G401 (cell line): ENCODE measurements around the gene FAM187B. TPM values are rescaled to one million over a fixed set of nuclear protein-coding genes. Genes with fewer than 3 reads are reported as not detected.

Experiments
- DNase-seq: peaks from one replicate; pipeline ENCODE4 v3.0.0-alpha.2; 2015; ENCODE audit warnings: low spot score
- in situ Hi-C: cut with HindIII; loops from 2 replicates; pipeline ENCODE4 v1.10.0; 2016; ENCODE audit warnings: low sequenced_read_pairs, mixed read lengths
- total RNA-seq: library from RNA; depleted of rRNA; stranded (reverse); fragments of >200 nt; shearing (Covaris generic); gene quantifications from 2 replicates; pipeline ENCODE4 v1.2.3, GENCODE V29; 2014; rRNA removed

Gene FAM187B
- total RNA-seq, 1 experiment from 2014 or later = not detected

GRCh38 chr19:35195830-35196229, 32.7 kb downstream of the FAM187B start:
- DNase-seq = no peak
- in situ Hi-C loops = no loop called here

- DNase-seq = no peak
- in situ Hi-C loops = no loop called here
These were observed 34.2 kb downstream of the FAM187B start for GRCh38 chr19:35194012-35194984.

- no peak for DNase-seq
- in situ Hi-C loops = no loop called here
These were observed 43.7 kb downstream of the FAM187B start for GRCh38 chr19:35184884-35185283.

GRCh38 chr19:35184267-35184666, 44.3 kb downstream of the FAM187B start:
- DNase-seq = no peak
- in situ Hi-C loops = no loop called here

GRCh38 chr19:35181387-35181786, 47.2 kb downstream of the FAM187B start:
- in situ Hi-C loops = no loop called here
- DNase-seq = no peak

GRCh38 chr19:35179830-35180229, 48.7 kb downstream of the FAM187B start:
- DNase-seq = no peak
- in situ Hi-C loops = no loop called here

GRCh38 chr19:35178701-35179100, 49.8 kb downstream of the FAM187B start:
- no peak for DNase-seq
- in situ Hi-C loops = no loop called here

GRCh38 chr19:35177377-35178274, 50.9 kb downstream of the FAM187B start:
- DNase-seq = no peak
- in situ Hi-C loops = no loop called here

- no peak for DNase-seq
- in situ Hi-C loops = no loop called here
These were observed 52.4 kb downstream of the FAM187B start for GRCh38 chr19:35176181-35176570.

Other genes with a start within 250 kb of the FAM187B start
- gene GRAMD1A, start 228.4 kb downstream of the FAM187B start, total RNA-seq = 29.9 and 42.9 TPM in 2 replicates
- 0.17 TPM in 1 of 2 replicates, not detected in the other for gene SCN1B, start 198.3 kb downstream of the FAM187B start, total RNA-seq
- gene HPN, start 187.0 kb downstream of the FAM187B start, total RNA-seq = not detected in 2 replicates
- not detected in 2 replicates for gene FXYD3, start 112.9 kb downstream of the FAM187B start, total RNA-seq
- 0.06 and 0.07 TPM in 2 replicates for gene LGI4, start 93.7 kb downstream of the FAM187B start, total RNA-seq
- gene FXYD1, start 89.9 kb downstream of the FAM187B start, total RNA-seq = not detected in 2 replicates
- not detected in 2 replicates for gene FXYD7, start 85.5 kb downstream of the FAM187B start, total RNA-seq
- gene FXYD5, start 74.0 kb downstream of the FAM187B start, total RNA-seq = not detected in 2 replicates
- 16.7 and 18.7 TPM in 2 replicates for gene LSR, start 20.3 kb upstream of the FAM187B start, total RNA-seq
- gene USF2, start 40.2 kb upstream of the FAM187B start, total RNA-seq = 90.7 and 98.8 TPM in 2 replicates
- gene HAMP, start 53.8 kb upstream of the FAM187B start, total RNA-seq = not detected in 2 replicates
- gene MAG, start 63.4 kb upstream of the FAM187B start, total RNA-seq = not detected in 2 replicates
- not detected in 2 replicates for gene CD22, start 100.4 kb upstream of the FAM187B start, total RNA-seq
- gene FFAR1, start 119.2 kb upstream of the FAM187B start, total RNA-seq = not detected in 2 replicates
- not detected in 2 replicates for gene FFAR3, start 129.7 kb upstream of the FAM187B start, total RNA-seq
- gene GPR42, start 142.3 kb upstream of the FAM187B start, total RNA-seq = not detected in 2 replicates
- not detected in 2 replicates for gene FFAR2, start 219.5 kb upstream of the FAM187B start, total RNA-seq